ENCODE measurements around the gene HOXD11. TPM values are rescaled to one million over a fixed set of nuclear protein-coding genes. Genes with fewer than 3 reads are reported as not detected.

Gene HOXD11
- total and polyA plus RNA-seq, 8 donors = not detected

DNA sequence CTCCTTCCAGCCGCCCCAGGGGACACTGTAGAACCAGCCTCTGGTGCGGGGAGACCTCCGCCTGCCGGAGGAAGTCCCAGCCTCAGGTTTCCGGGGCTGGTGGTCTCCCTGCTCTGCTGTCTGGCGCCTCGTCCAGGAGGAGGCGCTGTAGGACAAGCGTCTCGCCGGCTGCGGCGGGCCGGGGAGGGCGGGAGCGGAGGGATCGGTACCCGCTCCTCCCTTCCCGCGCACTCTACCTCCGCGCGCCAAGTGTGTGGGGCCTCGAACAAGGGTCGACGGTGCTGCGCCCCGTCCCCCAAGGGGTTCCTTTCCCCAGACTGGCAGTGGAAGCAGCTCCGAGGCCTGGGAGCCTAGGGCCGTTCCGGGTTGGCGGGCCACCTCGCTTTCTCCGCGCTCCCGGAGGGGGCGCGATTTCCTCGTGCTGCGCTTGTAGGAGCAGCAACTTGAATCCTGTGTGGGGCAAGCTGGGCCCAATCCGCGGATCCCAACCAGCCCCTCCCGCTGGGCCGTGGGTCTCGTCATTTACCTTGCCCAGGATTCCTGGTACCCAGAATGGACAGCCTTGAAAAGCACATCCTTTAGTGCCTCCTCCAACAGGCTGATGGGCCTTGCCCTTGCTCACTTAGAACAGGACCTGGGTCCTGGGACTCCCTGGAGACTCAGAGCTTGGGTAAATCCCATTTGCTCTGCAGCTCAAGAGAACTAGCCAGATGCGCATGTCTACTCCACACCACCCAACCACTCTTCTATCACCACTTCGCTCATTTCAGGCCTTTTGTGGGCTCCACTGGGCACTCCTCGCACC lies 33.6 kb downstream of the HOXD11 start:
- Histone ChIP-seq H3K27me3 (peaks cover 15 to 99% (median 86%) of the 10 kb centered on the region in 3 donors), H3K36me3 (no peaks in the 10 kb centered on the region), H3K4me1 (peaks cover 11 to 39% (median 27%) of the 10 kb centered on the region in 4 donors), H3K9me3 (peaks cover 0 to 5% (median 0%) of the 10 kb centered on the region in 4 donors), H3K4me3 (peak overlapping the region; percentile 36 to 52 (median 42)), H3K27ac (peak overlapping the region in 3 of 5 donors; percentile 1 to 49 (median 32))
- TF ChIP-seq CTCF (IDR thresholded peaks at IDR 0.05) (peak in 5 of 7 experiments; percentile 67 to 81 (median 73)), POLR2A (IDR thresholded peaks at IDR 0.05) (no peak)
- DNase-seq = peak; percentile 56 to 92
- 8 to 23% (median 10%) methylated on average over 18 to 48 of the region's 48 CpGs for WGBS, 5 donors
- intact Hi-C loops (cut with DNase I; ENCODE audit: low total_unique reads) = loop anchor here (5.0 kb wide), 2 partner anchors 312 to 502 kb away; no protein-coding TSS in a partner anchor

- peaks cover 0 to 5% (median 0%) of the 10 kb centered on the region in 4 donors for H3K9me3 ChIP-seq
- intact Hi-C loops (cut with DNase I; ENCODE audit: low total_unique reads) = loop anchor here (5.0 kb wide), 2 partner anchors 310 to 500 kb away; no protein-coding TSS in a partner anchor
- H3K27me3 ChIP-seq = peaks cover 5 to 99% (median 86%) of the 10 kb centered on the region in 3 donors
- H3K4me3 ChIP-seq = no peak overlapping the region
- WGBS, 5 donors = 69 to 90% (median 81%) methylated on average over 2 of the region's 2 CpGs
- H3K4me1 ChIP-seq = peaks cover 7 to 24% (median 14%) of the 10 kb centered on the region in 4 donors
- TF ChIP-seq CTCF (IDR thresholded peaks at IDR 0.05) (no peak), POLR2A (IDR thresholded peaks at IDR 0.05) (no peak), EP300 (IDR thresholded peaks at IDR 0.05) (no peak)
- H3K36me3 ChIP-seq = no peaks in the 10 kb centered on the region
- H3K27ac ChIP-seq = no peak overlapping the region
- peak in 1 of 2 donors; percentile 7 for DNase-seq
These were observed 35.2 kb downstream of the HOXD11 start for GRCh38 chr2:176142281-176142680.

DNA sequence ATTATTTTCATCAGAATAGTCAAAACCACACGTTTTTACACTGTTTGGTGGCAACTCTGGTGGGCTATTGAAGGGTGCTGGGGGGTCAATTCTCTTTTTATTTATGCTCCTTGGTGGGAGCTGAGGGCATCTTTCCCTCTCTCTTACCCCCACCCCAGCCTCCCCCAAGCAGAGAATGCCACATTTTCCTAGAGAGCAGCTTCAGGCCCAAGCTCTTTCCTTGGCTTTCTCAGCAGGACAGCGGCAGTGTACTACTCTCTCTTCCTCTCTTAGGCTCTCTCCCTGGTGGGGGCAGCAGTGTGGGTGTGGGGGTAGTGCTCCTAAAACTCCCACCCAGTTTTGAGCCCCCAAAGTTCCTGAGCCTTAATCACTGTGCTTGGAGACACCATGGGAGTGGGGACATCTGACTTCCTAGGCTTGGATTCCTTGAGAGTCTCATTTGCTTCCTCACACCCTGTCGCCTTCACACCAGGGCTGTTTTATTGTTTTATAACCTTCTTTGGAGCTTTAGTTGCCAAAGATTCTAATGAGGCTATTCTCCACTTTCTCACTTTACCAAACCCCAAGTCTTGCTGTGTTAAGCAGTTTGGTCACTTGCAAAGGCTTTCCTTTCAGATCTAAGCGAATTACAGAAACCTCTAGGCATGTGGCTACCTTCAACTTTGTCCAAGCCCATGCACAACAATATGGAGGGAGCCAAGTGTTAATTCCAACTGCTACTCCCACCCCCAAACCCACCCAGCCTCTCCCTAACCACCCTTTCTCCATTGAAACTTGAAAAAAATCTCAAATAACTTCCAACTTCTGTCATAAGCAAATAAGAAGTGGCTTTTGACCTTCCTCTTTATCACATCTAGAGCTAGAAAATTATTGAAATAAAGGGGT lies 38.2 kb downstream of the HOXD11 start:
- peak in 1 of 2 donors; percentile 9 for DNase-seq
- TF ChIP-seq EP300 (IDR thresholded peaks at IDR 0.05) = no peak
- no peak for TF ChIP-seq POLR2AphosphoS5 (IDR thresholded peaks at IDR 0.05)
- TF ChIP-seq POLR2A (IDR thresholded peaks at IDR 0.05) = no peak
- TF ChIP-seq CTCF (IDR thresholded peaks at IDR 0.05) = no peak
- no peaks in the 10 kb centered on the region for H3K9me3 ChIP-seq
- WGBS, 5 donors = 26 to 40% (median 35%) methylated on average over 4 of the region's 4 CpGs
- H3K27me3 ChIP-seq = peaks cover 7 to 99% (median 84%) of the 10 kb centered on the region in 3 donors
- intact Hi-C loops (cut with DNase I; ENCODE audit: low total_unique reads) = no loop called here
- H3K4me1 ChIP-seq = peaks cover 1 to 16% (median 7%) of the 10 kb centered on the region in 4 donors
- H3K27ac ChIP-seq = no peak overlapping the region
- no peak overlapping the region for H3K4me3 ChIP-seq
- no peaks in the 10 kb centered on the region for H3K36me3 ChIP-seq

GRCh38 chr2:176146101-176146500 lies 39.0 kb downstream of the HOXD11 start:
- H3K4me1 ChIP-seq = peaks cover 0 to 8% (median 0%) of the 10 kb centered on the region in 4 donors
- WGBS, 5 donors = 24 to 39% (median 29%) methylated on average over 6 of the region's 6 CpGs
- H3K4me3 ChIP-seq = no peak overlapping the region
- H3K27me3 ChIP-seq = peaks cover 10 to 99% (median 84%) of the 10 kb centered on the region in 3 donors
- H3K27ac ChIP-seq = no peak overlapping the region
- peak in 1 of 2 donors; percentile 9 for DNase-seq
- TF ChIP-seq CTCF (IDR thresholded peaks at IDR 0.05) = no peak
- TF ChIP-seq POLR2A (IDR thresholded peaks at IDR 0.05) = no peak
- TF ChIP-seq EP300 (IDR thresholded peaks at IDR 0.05) = no peak
- no peak for TF ChIP-seq POLR2AphosphoS5 (IDR thresholded peaks at IDR 0.05)
- intact Hi-C loops (cut with DNase I; ENCODE audit: low total_unique reads) = no loop called here
- H3K9me3 ChIP-seq = no peaks in the 10 kb centered on the region
- H3K36me3 ChIP-seq = no peaks in the 10 kb centered on the region

Data from stomach (tissue), 9 donors.